ENCODE results near the gene AIPL1.

DNA sequence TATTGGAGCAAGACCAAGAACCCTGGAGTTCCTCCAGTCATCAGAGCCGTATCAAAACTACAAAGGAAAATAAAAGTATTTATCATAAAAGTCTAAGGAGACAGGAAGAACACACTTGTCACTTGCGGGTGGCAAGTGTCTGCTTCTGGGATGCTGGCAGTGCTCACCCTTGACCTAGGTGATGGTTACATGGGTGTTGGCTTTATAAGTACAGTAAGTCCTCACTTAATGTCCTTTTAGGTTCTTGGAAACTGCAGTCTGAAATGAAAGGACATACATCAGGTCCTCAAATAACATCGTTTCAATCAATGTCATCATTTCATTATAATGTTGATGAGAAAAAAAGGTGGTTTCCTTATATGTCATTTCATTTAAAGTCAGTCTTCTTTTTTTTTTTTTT lies 3.0 kb upstream of the AIPL1 start:
- TF ChIP-seq CTCF (IDR thresholded peaks at IDR 0.05 in 4 of 5, conservative IDR thresholded peaks at IDR 0.05 in 1 of 5): no peak
- TF ChIP-seq POLR2A (IDR thresholded peaks at IDR 0.05): no peak
